ENCODE measurements around the gene CHRNG.
A peak's percentile ranks its signal among the peaks of the same experiment; 100 is the strongest.
"Not testable (repeated sequence)": the region's sequence is repeated elsewhere in the genome, so short reads cannot be mapped to it uniquely, and the experiment has no call there.

CHRNG gene

DNA sequence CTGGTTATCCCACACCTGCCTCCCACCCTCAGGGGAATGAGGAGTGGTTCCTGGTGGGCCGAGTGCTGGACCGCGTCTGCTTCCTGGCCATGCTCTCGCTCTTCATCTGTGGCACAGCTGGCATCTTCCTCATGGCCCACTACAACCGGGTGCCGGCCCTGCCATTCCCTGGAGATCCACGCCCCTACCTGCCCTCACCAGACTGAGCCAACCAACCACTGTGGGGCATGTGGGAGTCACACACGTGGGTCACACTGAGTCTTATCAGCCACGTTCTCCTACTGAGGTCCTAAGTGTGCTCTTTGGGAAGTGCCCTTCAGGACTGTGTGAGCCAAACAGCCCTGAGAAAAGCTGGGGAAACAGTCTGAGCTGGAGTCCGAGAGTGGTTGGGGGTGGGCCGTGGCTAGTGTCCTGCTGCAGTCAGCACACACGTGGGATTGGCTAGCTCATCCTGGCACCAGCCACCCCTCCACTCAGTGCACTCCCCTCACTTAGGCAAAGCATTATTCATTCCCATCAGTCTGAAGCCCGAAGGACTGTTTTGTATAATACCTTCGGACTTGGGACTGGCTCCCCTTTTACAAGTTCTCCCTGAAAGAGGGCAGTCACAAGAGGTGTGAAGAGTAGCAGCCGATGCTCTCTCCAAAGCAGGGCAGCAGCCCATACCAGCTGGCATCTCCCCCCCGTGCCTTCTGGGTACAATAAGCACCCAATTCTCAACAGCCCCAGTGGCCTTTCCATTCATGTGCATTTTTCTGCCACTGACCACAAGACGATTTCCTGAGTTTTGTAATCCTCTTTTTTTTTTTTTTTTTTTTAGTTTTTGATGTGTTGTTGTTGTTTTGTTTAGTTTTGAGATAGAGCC lies 6.3 kb downstream of the CHRNG start:
- no peak for DNase-seq (ENCODE audit: low read depth in 3 of 3)

DNA sequence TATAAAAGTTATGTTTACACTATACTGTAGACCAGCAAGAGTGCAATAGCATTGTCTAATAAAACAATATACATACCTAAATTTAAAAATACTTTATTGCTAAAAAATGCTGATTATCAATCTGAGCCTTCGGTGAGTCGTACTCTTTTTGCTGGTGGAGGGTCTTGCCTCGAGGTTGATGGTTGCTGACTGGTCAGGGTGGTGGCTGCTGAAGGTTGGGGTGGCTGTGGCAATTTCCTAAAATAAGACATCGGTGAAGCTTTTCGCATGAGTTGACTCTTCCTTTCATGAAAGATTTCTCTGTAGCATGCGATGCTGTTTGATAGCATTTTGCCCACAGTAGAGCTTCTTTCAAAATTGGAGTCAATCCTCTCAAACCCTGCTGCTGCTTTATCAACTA lies 8.5 kb downstream of the CHRNG start:
- DNase-seq (ENCODE audit: low read depth in 3 of 3) = no peak

DNA sequence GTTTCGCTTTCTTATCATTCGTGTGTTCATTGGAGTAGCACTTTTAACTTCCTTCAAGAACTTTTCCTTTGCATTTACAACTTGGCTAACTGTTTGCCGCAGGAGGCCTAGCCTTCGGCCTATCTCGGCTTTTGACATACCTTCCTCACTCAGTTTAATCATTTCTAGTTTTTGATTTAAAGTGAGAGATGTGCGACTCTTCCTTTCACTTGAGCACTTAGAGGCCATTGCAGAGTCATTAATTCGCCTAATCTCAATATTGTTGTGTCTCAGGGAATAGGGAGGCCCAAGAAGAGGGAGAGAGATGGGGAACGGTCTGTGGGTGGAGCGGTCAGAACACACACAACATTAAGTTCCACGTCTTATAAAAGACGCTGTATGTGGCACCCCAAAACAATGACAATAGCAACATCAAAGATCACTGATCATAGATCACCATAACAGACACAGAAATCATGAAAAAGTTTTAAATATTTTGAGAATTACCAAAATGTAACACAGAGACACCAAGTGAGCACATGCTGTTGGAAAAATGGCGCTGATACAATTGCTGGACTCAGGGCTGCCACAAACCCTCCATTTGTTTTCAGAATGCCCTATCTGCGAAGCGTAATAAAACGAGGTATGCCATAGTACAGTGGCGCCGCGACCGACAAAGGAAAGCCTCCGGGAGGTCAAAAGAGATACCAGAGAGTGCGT lies 10.3 kb downstream of the CHRNG start:
- DNase-seq (ENCODE audit: low read depth in 3 of 3) = no peak

DNA sequence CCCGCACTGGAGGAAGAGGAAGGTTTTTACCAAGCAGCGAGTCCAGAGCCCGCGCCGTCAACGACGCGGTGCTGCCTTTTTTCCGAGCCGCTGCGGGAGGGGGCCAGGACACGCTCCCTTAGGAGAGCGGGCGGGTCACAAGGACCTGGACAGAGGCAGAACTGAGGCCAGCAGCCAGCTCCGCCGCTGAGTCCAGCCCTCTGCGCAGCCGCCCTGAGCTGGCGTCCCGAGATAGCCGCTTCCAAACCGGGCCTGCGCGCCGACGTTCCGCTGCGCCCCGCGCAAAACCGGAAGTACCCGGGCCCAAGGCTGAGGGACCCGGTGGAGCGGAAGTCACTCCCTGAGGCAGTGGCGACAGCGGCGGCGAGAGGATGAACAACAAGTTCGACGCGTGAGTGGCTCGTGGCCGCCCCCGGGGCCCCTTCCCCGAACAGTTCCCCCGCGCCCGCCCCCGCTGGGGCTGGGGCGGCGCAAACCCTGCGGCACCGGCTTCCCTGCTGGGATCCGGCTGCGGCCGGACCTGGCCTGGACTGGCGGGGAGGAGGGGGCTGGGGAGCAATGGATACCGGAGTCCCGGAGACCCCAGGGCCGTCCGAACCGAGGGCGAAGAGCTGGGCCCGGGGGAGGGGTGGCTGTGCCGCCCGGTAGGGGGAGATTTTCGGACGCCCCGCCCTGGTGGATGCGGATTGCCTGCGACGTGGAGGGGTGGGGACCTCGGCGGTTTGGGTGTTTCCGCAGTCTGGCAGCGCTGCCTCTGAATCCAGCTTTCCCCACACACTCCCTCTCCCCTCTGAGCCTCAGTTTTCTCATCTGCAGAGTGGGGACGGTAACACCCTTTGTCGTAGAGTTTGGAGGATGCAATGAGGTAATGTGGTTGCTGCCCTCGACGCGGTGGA lies 11.1 kb downstream of the CHRNG start, which contains the start of the genes EIF4E2 and TIGD1:
EIF4E2 (plus strand) TSS at position 336 of the 896 bp plus-strand sequence; CDS start at position 372, 36 bp downstream.
TIGD1 (minus strand) TSS at position 204 of the 896 bp plus-strand sequence. CDS start 675 bp downstream, outside the sequence.
- DNase-seq (ENCODE audit: low read depth in 3 of 3) = peak; percentile 87 to 90 (median 89)

DNA sequence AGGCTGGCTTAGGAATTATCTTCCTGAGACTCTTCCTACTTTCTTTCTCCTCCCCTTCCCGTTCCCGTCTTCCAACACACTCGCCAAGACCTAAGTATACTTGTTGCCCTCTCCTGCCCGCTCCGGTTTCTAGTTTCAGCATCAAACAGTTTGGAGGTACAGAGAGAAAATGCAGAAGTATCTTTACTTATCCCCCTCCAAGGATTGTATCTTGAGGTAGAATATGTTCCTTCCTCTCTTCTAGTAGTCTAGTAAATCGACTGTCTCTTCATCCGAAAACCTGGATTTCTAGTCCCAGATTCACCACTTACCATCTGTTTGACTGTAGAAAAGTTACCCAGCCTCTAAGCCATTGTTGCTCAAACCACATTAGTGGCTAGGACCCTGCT lies 11.8 kb downstream of the CHRNG start:
- DNase-seq (ENCODE audit: low read depth in 3 of 3) = no peak

DNA sequence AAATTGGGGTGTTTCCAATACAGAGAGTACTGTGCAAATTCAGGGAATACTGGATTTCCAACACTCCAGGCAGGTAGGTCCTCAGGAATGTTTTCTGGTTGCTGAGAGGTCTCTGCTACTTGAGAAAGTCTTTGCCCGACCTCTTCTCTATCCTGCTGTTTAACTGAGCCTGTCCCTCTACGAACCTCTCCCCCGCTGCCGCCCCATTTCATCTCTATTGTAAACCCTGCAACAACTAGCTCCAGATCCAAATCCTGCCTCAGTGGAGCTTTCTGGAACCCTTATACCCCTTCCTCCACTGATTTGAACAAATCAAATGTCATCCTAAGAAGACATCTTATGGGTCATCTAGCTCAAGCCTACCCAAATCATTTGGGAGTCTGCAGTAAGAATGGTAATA lies 12.3 kb downstream of the CHRNG start:
- DNase-seq (ENCODE audit: low read depth in 3 of 3) = no peak

DNA sequence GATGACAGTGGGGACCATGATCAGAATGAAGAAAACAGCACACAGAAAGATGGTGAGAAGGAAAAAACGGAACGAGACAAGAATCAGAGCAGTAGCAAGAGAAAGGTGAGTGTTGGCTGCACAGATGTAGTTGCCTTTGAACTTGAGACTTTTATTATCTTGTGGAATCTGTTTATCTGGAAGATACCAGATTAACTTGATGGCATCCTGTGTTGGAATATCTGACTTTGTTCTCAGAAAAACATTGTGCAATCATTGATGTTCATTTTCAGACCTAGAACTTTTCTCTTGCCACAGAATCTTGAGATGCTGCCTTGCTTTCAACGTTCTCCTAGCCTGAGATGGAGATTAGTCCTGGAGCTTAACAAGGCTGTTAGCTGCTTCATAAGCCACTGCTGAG lies 16.9 kb downstream of the CHRNG start:
- no peak for DNase-seq (ENCODE audit: low read depth in 3 of 3)

DNA sequence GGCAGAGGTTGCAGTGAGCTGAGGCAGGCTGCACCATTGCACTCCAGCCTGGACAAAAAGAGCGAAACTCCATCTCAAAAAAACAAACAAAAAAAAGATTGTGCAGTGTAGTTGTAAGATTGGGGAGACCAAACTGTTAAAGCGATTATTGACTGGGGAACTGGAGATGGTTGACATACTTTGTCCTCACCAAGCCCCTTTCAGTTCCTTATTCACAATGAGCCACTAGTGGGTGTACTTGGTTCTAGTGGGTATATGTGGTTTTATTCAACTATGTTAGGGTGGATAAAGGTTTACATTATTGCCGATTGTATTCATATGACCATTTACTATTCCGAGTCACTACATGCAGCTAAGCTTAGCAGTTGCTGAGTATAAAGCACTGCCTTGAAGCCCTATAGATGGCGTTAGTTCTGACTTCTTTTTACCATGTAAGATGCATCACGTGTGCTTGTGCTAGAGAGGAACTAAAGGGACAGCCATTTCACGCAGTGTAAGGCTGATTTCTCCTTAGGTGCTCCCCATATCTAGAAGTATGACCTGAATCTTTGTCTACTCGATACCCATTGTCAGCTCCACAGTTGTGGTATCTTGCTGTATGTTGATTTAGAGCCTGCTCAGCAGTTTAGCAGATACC lies 23.1 kb downstream of the CHRNG start:
- no peak for DNase-seq (ENCODE audit: low read depth in 3 of 3)

DNA sequence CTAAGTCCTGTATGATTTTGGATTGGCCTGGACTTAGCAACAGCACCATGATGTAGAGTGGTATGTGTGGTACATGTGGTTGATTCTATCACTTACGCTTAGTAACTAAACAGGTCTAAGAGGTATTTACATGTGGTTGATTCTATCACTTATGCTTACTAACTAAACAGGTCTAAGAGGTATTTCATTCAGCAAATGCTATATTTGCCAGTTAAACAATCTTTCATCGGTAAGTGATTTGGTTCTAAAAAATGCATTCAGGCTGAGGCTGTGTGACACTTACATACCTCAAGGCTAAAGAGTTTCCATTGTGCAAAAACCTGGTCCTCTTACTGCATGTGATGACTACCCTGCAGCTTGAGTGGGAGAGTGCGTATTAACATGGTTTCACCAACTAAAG lies 24.1 kb downstream of the CHRNG start:
- no peak for DNase-seq (ENCODE audit: low read depth in 3 of 3)

DNA sequence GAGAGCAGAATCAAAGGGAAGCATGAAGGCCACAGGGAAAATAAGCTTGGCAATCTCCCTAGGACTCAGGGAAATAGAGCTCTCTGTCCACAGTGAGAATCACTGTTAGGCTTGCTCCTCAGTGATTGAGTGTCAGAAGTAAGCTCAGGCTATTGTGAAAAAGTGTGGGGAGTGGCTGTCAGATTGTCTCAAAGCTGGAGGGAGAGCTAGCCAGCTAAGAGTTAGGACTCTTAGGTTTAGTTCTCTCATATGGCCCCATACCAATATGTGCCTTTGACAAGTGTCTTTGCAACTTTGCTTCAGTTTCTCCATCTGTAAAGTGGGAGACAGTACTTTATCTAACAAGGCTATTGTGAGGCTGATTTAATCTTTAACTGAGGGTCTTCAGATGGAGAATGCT lies 28.2 kb downstream of the CHRNG start:
- DNase-seq (ENCODE audit: low read depth in 3 of 3) = no peak

DNA sequence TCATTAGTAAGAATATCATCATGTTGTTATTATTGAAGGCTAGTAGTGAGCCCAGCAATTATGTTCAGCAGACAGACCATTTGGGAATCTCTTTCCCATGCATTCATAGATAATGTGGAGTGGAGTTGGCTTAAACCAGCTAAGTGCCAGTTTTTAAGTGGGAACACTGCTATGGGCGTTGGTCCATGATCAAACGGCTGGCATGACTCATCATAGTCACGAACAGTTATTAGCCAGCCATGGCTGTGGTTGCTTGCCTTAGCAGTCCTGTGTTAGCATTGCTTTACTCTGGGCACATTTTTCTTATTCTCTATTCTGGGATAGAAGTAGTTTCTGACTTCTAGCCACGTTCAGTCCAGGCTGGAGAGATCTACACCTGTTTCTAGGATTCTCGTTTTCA lies 28.7 kb downstream of the CHRNG start:
- DNase-seq (ENCODE audit: low read depth in 3 of 3) = no peak

DNA sequence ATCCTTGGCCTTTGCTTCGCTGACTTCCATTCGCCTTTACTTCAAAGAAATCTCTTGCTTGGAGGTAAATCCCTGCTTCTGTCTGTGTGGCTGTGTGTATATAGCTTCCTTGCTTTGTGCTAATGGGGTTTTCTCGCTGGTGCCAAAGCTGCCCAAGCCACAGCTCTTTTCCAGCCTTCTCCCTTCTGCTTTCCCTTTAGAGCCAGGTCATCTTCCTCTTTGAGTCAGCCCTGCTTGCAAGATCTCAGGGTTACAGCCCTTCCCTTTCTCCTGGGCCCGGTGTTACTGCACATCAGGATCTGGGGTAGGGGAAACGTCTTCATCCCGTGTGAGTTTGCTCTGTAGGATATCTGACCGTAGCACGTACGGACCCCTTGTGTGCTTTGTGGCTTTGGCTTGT lies 30.0 kb downstream of the CHRNG start:
- no peak for DNase-seq (ENCODE audit: low read depth in 3 of 3)

DNA sequence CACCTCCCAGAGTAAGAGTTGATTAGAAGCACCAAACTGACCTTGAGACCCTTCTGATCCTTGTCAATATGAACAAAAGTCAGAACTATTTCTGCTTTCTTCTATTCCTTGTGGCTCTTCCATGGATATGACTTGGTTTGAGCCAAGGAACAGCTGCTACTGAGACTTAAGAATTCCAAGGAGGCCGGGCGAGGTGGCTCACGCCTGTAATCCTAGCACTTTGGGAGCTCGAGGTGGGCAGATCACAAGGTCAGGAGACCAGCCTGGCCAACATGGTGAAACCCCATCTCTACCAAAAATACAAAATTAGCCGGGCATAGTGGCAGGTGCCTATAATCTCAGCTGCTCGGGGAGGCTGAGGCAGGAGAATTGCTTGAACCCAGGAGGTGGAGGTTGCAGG lies 31.0 kb downstream of the CHRNG start:
- not testable (repeated sequence) for DNase-seq (ENCODE audit: low read depth in 3 of 3)

DNA sequence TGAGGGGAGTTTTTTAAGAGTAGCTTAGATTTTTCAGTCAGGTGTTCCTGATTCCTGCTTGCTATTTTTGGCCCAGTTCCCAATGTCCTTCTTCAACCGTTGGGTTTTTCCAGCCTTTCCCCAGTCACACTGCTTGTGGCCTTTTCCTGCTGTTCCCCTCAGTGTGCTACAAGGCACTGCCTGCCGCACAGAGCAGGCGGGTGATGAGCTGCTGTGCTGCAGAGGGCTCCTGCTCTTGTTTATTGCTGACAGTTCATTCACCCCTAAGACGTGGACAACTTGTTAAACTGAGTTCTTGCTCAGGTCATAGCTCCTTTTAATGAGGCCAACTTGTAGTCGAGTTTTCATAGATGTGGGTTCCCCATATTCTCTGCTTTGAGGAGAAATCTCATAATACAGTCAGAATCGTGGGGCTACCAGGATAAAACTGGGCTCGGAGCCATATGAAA lies 31.6 kb downstream of the CHRNG start:
- DNase-seq (ENCODE audit: low read depth in 3 of 3) = no peak

DNA sequence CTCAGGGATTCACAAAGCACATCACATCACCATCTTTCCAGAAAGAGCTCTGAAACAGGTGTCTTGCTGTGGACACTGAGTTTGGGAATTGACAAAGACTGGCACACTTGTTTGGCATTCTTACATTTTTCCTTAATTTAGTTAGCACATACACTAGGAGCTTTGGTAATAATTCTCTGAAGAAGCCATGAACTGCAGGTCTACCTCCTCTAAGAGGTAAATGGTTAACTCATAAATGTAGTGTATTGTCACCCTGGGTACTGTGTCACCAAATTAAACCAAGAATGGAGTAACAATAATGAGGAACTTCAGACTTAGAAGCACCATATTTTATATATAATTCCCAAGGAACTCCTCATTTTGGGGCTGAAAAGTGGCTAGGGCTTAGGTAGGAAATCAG lies 33.5 kb downstream of the CHRNG start:
- DNase-seq (ENCODE audit: low read depth in 3 of 3) = no peak

DNA sequence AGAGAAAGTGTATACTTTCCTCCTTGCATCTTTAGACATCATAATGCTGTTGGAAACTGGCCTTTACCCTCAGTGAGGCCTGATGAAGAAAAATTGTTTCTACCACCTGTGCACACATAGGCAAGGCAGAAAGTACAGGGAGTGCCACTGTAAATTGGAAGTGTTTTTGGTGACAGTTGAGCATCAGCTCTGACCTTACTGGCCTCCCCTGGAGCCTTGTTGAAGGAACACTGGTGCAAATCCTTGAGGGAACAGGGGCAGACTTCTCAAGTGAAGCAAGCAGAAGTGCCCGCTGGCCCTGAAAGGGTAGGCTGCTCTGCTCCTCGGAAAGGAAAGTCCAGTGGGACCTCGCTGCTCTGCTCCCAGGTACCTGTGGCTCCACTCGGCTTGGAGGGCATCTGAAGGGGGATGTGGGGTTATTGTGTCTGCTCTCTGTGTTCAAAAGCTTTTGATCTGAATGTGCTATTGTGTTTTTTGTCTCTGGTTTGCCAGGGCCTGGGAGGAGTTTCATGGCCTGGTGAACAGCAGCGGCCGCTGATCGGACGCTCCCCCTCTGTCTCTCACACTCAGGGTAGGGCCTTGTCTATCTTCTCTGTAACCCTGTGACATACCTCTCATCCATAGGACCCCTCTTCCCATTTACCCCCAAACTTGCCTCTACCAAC lies 34.4 kb downstream of the CHRNG start:
- no peak for DNase-seq (ENCODE audit: low read depth in 3 of 3)

DNA sequence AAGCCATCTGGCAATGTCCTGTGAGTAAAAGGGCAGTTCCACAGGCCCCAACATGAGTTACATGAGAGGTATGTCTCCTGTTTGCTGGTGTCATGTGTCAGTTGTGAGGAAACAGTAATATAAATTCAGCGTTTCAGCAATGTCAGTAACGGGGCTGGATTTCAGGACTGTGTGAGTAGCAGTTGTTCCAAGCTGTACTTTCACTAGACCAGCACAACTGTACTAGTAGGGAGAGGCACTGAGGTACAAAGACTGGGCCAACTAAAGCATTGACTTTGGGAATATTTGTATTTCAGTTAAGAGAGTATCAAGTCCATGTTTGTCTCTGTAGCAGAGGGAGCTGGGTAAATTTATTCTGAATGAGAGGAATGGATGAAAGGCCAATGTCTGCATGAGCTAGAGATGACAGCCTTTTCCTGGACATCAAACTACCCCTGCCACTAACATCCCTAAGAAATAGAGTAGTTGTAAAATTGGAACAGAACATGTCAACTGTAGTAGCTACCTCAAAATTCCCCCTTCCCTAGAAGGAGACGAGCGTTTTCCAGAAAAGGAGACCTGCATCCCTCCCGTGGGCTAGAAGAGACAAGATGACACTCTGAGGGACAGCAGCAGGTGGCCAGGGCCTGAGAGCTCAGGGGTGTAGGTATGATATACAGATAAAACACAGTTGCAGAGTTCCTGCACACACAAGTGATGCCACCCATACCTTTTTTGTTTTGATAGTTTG lies 35.3 kb downstream of the CHRNG start:
- DNase-seq (ENCODE audit: low read depth in 3 of 3) = no peak

DNA sequence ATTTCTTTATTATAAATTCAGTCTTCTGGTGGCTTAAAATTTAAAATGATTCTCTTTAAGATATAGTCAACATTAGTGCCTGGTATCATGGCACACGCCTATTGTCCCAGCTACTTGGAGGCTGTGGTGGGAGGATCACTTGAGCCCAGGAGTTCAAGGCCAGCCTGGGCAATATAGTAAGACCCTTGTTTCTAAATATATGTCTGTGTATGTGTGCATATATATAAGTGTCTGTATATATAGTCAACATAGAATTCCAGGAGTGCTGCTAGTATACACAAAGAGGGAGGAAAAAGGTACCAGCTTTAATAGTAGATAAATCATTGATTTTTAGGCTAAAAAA lies 35.9 kb downstream of the CHRNG start:
- no peak for DNase-seq (ENCODE audit: low read depth in 3 of 3)

DNA sequence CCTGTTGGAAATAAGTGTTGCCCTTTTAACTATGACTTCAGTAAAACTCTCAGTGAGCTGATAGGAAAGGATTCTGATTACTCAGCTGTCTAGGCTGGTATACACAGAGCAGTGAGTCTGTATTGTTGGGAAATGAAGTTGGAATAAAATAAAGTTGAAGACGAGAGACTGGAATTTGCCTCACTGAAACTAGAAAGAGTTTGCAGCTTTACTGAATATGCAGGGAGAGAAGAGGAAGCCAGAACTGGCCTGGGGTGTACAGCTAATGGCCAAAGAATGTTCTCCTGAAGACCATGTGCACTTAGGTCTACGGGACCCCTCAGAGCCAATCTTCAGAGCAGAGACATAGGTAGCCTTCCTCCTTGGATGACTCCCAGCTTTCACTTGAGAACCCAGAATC lies 37.5 kb downstream of the CHRNG start:
- DNase-seq (ENCODE audit: low read depth in 3 of 3) = no peak

DNA sequence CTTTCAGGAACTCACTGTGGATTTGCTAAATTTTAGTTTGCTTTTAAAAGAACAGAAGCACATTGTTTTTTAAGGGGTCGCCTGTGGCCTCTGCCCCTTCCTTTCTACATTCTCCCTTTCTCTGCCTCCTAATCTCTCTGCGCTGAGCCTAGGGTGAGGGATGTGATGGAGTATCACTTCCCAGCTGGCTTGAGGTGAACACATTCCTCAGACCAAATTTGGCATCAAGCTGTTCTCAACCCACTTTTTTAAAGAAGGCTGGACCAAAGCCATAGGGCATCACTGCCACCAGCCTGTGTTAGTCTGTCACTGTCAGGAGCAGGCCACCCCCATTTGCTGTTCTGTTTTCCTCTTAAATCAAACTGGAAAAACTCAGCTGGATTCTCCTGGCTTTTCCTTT lies 38.3 kb downstream of the CHRNG start:
- DNase-seq (ENCODE audit: low read depth in 3 of 3) = no peak
